Stimulated activated CD4-positive, alpha-beta T cell treated with anti-CD3 and anti-CD28 coated beads, Interleukin-1b, Interleukin-23, amount 100 ng/mL, for 1 hour (primary cell): ENCODE results near the gene CSNK1G1.
"Not testable (repeated sequence)": the region's sequence is repeated elsewhere in the genome, so short reads cannot be mapped to it uniquely, and the experiment has no call there.

Source experiments
- DNase-seq, 2 donors: peaks; one replicate each; pipeline ENCODE4 v3.0.0-alpha.2; 2020; ENCODE audit warnings: low read depth in 2 of 2

Gene CSNK1G1

DNA sequence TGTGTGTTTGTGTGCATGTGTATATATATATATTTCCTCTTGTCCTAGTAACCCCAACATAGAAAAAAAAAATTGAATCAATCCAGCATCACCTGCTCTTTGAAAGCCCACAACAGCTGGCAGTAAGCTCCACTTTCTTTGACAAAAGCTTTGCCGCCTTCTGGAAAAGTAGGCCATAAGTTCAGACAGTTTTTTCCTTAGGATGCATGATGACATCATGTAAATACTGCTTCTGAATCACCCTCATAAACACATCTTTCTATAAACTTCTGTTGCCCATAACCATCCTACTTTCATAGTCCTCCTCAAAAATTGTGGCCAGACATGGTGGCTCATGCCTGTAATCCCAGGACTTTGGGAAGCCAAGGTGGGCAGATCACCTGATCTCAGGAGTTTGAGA, 67.4 kb downstream of the CSNK1G1 start:
- DNase-seq, result no peak

DNA sequence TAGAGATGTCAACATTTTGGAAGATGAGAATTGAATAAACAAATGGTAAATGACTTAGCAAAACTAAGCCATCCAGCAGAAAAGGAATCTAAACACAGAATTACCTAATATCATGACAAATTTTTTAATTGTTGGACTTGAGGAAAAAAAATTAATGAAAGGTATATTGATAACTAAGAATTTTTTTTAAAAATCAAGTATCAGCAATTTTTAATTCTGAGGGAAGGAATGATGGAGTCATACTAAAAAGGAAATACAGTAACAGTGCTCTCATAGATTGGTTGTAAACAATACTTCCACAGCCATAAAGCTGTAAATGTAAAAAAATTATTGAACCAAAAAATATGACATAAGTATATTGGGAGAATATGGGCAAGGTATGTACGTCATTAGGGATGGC, 68.0 kb downstream of the CSNK1G1 start:
- no peak for DNase-seq

- DNase-seq, result no peak
Measured at GRCh38 chr15:64286473-64286872, 69.5 kb downstream of the CSNK1G1 start.

GRCh38 chr15:64285871-64286270, 70.1 kb downstream of the CSNK1G1 start:
- no peak for DNase-seq

- DNase-seq, result no peak
Measured at GRCh38 chr15:64285150-64285549, 70.8 kb downstream of the CSNK1G1 start.

DNA sequence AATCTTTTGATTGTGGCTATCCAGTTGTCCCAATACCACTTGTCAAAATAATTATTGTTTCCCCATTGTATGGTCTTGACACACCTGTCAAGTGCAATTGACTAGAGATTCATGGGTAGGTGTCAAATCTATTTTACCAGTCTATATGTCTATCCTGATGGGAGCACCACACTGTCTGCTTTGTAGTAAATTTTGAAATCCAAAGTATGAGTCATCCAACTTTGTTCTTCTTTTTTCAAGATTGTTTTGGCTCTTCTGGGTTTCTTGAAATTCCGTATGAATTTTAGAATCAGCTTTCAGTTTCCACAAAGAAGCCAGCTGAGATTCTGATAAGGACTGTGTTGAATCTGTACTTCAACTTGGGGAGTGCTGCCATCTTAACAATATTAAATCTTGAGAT, 71.9 kb downstream of the CSNK1G1 start:
- DNase-seq, result no peak

DNA sequence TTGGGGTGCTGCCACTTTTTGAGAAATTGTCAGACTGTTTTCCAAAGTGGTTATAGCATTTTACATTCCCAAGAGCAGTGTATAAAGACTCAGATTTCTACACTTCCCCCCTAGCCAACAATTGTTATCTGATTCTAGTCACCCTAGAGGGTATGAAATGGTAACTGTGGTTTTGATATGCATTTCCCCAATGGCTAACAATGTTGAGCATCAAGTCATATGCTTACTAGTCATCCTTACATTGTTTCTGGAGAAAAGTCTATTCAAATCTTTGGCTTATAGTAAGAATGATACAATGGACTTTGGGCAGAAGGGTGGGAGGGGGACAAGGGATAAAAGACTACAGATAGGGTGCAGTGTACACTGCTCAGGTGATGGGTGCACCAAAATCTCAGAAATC, 73.3 kb downstream of the CSNK1G1 start:
- no peak for DNase-seq

DNA sequence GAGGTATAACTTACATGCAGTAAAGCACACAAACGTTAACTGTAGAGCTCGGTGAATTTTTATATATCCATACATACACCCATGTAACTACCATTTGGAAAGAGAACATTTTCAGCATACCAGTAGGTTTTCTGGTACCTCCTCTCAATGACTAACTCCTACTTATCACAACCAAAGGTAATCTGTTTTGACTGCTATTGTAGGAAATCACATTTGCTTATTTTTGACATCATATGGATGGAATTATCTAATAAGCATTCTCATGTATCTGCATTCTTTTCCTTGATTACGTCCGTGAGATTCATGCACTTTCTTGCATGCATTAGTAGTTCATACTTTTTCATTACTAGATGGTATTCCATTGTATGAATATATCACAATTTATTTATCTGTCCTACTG, 76.8 kb downstream of the CSNK1G1 start:
- DNase-seq, result no peak

- DNase-seq, result no peak
Measured at GRCh38 chr15:64275934-64276333, 80.0 kb downstream of the CSNK1G1 start.

- DNase-seq, result no peak
Measured at GRCh38 chr15:64274341-64274950, 81.5 kb downstream of the CSNK1G1 start.

- no peak for DNase-seq
Measured at GRCh38 chr15:64267331-64267973, 88.5 kb downstream of the CSNK1G1 start.

- DNase-seq, result not testable (repeated sequence)
Measured at GRCh38 chr15:64265188-64265587, 90.8 kb downstream of the CSNK1G1 start.

DNA sequence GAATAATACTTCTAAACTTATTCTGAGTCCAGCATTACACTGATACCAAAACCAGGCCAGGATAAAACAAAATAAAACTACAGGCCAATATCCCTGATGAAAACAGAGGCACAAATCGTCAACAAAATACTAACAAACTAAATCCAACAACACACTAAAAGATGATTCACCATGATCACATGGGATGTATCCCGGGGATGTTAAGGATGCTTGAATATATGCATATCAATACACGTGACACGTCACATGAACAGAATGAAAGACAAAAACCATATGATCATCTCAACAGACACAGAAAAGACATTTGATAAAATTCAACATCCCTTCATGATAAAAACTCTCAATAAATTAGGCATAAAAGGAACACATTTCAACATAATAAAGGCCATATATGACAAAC, 91.5 kb downstream of the CSNK1G1 start:
- no peak for DNase-seq

DNA sequence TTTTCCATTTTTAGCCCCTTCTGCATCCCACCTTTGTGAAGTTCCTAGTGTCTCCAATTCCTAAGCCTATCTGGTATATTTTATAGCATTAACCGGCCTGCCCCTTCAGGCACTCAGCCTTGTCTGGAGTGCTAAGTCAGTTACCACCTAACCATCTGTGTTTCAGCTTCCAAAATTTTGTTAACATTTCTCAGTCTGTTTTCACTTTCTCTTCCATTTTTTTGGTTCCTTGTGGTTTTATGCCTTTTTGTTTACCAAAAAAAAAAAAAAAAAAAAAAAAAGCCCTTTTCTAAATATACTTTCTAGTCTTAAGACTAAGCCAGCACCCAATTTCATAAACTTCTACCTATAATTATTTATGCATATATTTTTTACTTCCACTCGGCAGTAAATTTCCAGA, 92.4 kb downstream of the CSNK1G1 start:
- DNase-seq, result no peak

GRCh38 chr15:64256051-64256450, 99.9 kb downstream of the CSNK1G1 start:
- DNase-seq, result no peak

DNA sequence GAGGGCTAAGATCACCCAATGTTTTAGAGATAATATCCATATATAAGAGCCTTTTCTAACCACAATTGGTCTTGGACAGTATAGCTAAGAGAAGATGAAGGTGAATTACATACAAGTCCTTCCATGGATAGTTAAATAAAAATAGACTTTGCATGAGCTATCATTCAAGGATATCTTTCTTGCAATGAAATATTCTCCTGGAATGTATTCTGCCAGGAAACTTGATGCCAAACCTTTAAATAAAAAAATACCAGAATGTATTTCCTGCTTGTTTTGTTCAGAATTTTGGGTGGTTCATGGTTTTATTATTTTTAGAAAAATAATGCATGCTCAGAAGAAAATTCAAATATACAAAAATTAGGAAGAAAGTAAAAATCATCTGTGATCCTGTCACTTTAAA, 104.3 kb downstream of the CSNK1G1 start:
- DNase-seq, result no peak

GRCh38 chr15:64251121-64251520, 104.9 kb downstream of the CSNK1G1 start:
- DNase-seq, result no peak

DNA sequence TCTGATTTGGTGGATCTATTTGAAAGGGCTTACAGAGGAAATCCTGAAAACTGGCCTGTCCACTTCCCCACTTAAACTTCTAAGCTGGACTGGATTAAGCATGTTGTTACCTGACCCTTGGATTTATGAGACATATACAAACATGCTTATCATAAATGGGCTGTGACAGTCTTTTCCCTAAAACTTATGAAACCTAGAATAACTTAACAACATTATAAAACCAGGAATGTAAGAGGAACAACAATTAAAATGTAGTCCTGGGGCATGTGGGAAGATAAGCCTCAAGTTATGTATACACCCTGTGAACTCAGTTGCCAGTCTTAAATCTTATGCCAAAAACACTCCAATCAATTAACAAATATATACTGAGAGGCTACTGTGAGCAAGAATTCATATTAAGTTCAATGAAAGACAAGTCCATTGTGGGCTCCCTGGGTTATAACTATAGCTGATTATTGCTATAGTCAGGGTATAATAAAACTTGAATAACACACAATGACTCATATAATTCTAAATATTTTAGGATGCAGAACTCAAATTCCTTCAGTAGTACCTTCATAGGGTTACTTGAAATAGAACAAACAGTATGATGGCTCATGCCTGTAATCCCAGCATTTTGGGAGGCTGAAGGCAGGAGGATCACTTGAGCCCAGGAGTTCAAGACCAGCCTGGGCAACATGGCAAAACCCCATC, 105.9 kb downstream of the CSNK1G1 start:
- no peak for DNase-seq

DNA sequence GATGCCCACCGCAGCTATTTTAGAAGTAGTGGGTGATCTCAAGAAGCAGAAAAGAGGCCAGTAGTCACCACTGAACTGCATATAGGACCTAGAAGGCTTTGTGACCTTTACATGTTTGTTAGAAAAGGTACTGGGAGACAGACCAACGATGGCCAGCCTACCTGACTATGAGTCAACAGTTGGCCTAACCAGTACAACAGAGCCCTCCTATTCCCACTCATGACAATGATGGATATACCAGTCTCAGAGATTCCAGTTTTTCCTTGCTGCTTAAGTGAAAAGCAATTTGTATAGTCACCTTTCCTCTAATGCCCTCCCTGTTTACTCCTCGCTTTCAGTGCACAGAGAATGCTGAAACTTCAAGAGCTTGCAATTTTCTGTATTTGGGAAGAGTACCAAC, 106.6 kb downstream of the CSNK1G1 start:
- DNase-seq, result no peak

- DNase-seq, result no peak
Measured at GRCh38 chr15:64247906-64248541, 107.9 kb downstream of the CSNK1G1 start.

- DNase-seq, result no peak
Measured at GRCh38 chr15:64247535-64247905, 108.5 kb downstream of the CSNK1G1 start.

GRCh38 chr15:64246364-64247189, 109.4 kb downstream of the CSNK1G1 start:
- no peak for DNase-seq
